SH-SY5Y (cell line): ENCODE results near the gene RND3.

ENCODE experiments used
- GATA2 ChIP-seq: IDR thresholded peaks from 2 replicates; pipeline ENCODE4 v1.6.1; 2011; ENCODE audit warnings: mild to moderate bottlenecking, low read depth, low read length
- GATA3 ChIP-seq: IDR thresholded peaks from 2 replicates; pipeline ENCODE4 v1.6.1; 2011; ENCODE audit warnings: low read depth, mild to moderate bottlenecking, low read length, moderate library complexity

DNA sequence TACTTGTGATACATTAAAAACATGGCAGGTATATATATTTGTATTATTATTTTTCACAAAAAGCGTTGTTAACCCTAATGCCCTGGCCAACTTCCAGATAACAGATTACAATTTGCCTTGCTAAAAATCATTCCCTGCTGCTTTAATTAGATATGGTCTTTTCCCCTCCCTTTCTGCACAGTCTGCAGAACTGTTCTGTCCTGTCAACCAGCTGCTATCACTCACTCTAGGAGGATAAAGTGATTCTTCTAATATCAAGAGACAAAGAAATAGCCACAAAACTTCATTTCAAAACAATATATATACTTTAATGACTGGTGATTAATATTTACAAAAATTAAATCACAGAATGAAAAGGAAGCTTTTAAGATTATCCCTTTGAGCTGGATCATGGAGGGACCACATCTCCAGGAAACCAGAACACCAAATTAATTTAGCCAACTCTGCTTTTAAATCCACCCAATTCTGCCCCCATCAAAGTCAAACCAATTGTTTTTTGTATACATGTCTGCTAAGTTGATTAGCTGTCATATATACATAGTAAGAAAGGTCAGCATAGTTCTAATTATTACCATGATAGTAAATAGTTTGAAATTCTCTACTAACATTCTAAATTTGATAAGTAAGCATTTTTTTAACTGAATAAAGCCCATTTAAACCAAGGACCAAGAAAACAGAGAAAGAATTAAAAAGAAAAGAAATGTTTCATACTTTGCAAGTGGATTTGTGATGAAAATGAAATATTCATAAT, 55.7 kb downstream of the RND3 start:
- TF ChIP-seq GATA3 (no peak), GATA2 (no peak)
